Stimulated activated CD4-positive, alpha-beta T cell treated with anti-CD3 and anti-CD28 coated beads, Interleukin-1b, Interleukin-23, amount 100 ng/mL, for 24 hours (primary cell): ENCODE data around the gene RPLP2.

Experiments used
- DNase-seq, 4 experiments: peaks; one replicate each; pipeline ENCODE4 v3.0.0-alpha.2; 2020; ENCODE audit warnings: low read depth in 4 of 4, low spot score in 1 of 4

Gene RPLP2

GRCh38 chr11:773425-773824 lies 36.3 kb upstream of the RPLP2 start:
- DNase-seq: no peak

- no peak for DNase-seq
Measured at GRCh38 chr11:773830-774229, 35.9 kb upstream of the RPLP2 start.

GRCh38 chr11:774873-775592 lies 34.7 kb upstream of the RPLP2 start:
- no peak for DNase-seq

GRCh38 chr11:776263-776560 lies 33.6 kb upstream of the RPLP2 start:
- no peak for DNase-seq

GRCh38 chr11:776561-777287 lies 33.0 kb upstream of the RPLP2 start:
- peak in 1 of 4 experiments; percentile 34 for DNase-seq

- DNase-seq: peak; percentile 88 to 93 (median 91)
Measured at GRCh38 chr11:777288-778255, 32.2 kb upstream of the RPLP2 start, which contains the start of gene GATD1. Gene GATD1 (minus strand): TSS chr11:777487. CDS start chr11:777462, 25 bp downstream.

GRCh38 chr11:778976-779954 lies 30.5 kb upstream of the RPLP2 start:
- DNase-seq: no peak

- DNase-seq: no peak
Measured at GRCh38 chr11:779955-780532, 29.7 kb upstream of the RPLP2 start.

GRCh38 chr11:782264-783174 lies 27.2 kb upstream of the RPLP2 start:
- DNase-seq: no peak

- DNase-seq: no peak
Measured at GRCh38 chr11:783581-784015, 26.2 kb upstream of the RPLP2 start.

GRCh38 chr11:786235-787083 lies 23.3 kb upstream of the RPLP2 start:
- DNase-seq: no peak

GRCh38 chr11:787084-787675 lies 22.6 kb upstream of the RPLP2 start:
- DNase-seq: no peak

GRCh38 chr11:788009-788640 lies 21.6 kb upstream of the RPLP2 start:
- DNase-seq: no peak

GRCh38 chr11:788953-789940 lies 20.5 kb upstream of the RPLP2 start:
- DNase-seq: no peak

GRCh38 chr11:789943-790342 lies 19.8 kb upstream of the RPLP2 start, which contains the start of gene CEND1:
Gene CEND1 (minus strand): TSS chr11:790090. CDS start chr11:788576, 1,514 bp downstream.
- DNase-seq: peak in 1 of 4 experiments; percentile 55
